Naive thymus-derived CD4-positive, alpha-beta T cell (primary cell): ENCODE results near the gene NYAP2. TPM values are rescaled to one million over a fixed set of nuclear protein-coding genes. Genes with fewer than 3 reads are reported as not detected.

Experiments
- ATAC-seq: fragments of 150-1000 bp; cut with Tn5 transposase; 2 replicates; pipeline ENCODE4 v1.10.0; 2021; ENCODE audit warnings: mild to moderate bottlenecking, moderate library complexity
- CTCF ChIA-PET: fragments of 350-600 bp; sonication (Branson Sonifier 250); formaldehyde crosslinking; loops from one replicate; lab custom pipeline; 2021; ENCODE audit warnings: antibody characterized with exemption; lab: Charles Lee
- POLR2A ChIA-PET: fragments of 350-600 bp; sonication (Branson Sonifier 250); formaldehyde crosslinking; loops from one replicate; lab custom pipeline; 2021; ENCODE audit warnings: antibody characterized with exemption, inconsistent platforms; lab: Charles Lee
- DNase-seq, 9 donors: peaks; one replicate each; pipeline versions ENCODE4 v3.0.0 to v3.0.0-alpha.2; 2020 to 2022; ENCODE audit warnings: mixed read lengths in 1 of 9
- H3K27ac ChIP-seq: one replicate; pipeline ENCODE4 v1.7.0; 2013; ENCODE audit warnings: mild to moderate bottlenecking, low read depth, low read length, moderate library complexity
- H3K27me3 ChIP-seq, 2 donors: one replicate each; pipeline ENCODE4 v1.7.0; 2013; ENCODE audit warnings: low read length in 2 of 2, mild to moderate bottlenecking in 2 of 2, moderate library complexity in 2 of 2; ENCODE audit not compliant: control insufficient read depth in 2 of 2, insufficient read depth in 2 of 2
- H3K36me3 ChIP-seq, 3 experiments: 1 replicate in 2 of 3; 2 replicates in 1 of 3; pipeline ENCODE4 v1.7.0; 2013; ENCODE audit warnings: low read length in 3 of 3, mild to moderate bottlenecking in 3 of 3, moderate library complexity in 1 of 3; ENCODE audit not compliant: insufficient read depth in 3 of 3, control insufficient read depth in 2 of 3
- H3K4me1 ChIP-seq, 2 donors: one replicate each; pipeline ENCODE4 v1.7.0; 2013; ENCODE audit warnings: low read length in 2 of 2, mild to moderate bottlenecking in 2 of 2, moderate library complexity in 1 of 2; ENCODE audit not compliant: control insufficient read depth in 2 of 2, insufficient read depth in 2 of 2
- H3K4me3 ChIP-seq: 2 replicates; pipeline ENCODE4 v1.7.0; 2013; ENCODE audit warnings: mild to moderate bottlenecking, low read length
- H3K9me3 ChIP-seq, 3 experiments: 1 replicate in 2 of 3; 2 replicates in 1 of 3; pipeline ENCODE4 v1.7.0; 2013; ENCODE audit warnings: low read length in 3 of 3; ENCODE audit not compliant: control insufficient read depth in 2 of 3
- H3K27ac Mint-ChIP-seq, 9 donors: one replicate each; pipeline ENCODE4 v1.8.0; 2020 to 2022; ENCODE audit warnings: mixed read lengths in 9 of 9, mild to moderate bottlenecking in 8 of 9, moderate library complexity in 5 of 9, inconsistent platforms in 2 of 9
- H3K27me3 Mint-ChIP-seq, 5 donors: one replicate each; pipeline ENCODE4 v1.8.0; 2021 to 2022; ENCODE audit warnings: mixed read lengths in 5 of 5, mild to moderate bottlenecking in 1 of 5
- H3K36me3 Mint-ChIP-seq, 5 donors: one replicate each; pipeline ENCODE4 v1.8.0; 2020 to 2022; ENCODE audit warnings: mixed read lengths in 5 of 5, mild to moderate bottlenecking in 3 of 5, inconsistent platforms in 1 of 5
- H3K4me1 Mint-ChIP-seq, 7 donors: one replicate each; pipeline ENCODE4 v1.8.0; 2020 to 2022; ENCODE audit warnings: mixed read lengths in 7 of 7, mild to moderate bottlenecking in 3 of 7, inconsistent platforms in 1 of 7
- H3K4me3 Mint-ChIP-seq, 10 donors: one replicate each; pipeline ENCODE4 v1.8.0; 2020 to 2022; ENCODE audit warnings: mild to moderate bottlenecking in 10 of 10, mixed read lengths in 10 of 10, moderate library complexity in 6 of 10, inconsistent platforms in 2 of 10
- H3K9me3 Mint-ChIP-seq, 11 donors: one replicate each; pipeline ENCODE4 v1.8.0; 2020 to 2022; ENCODE audit warnings: mixed read lengths in 11 of 11, mild to moderate bottlenecking in 4 of 11, inconsistent platforms in 1 of 11, moderate library complexity in 1 of 11
- intact Hi-C, 2 donors: fragments of 100-400 bp; cut with micrococcal nuclease; formaldehyde crosslinking; loops; one replicate each; pipeline ENCODE4 v1.15.1; 2023
- polyA plus RNA-seq, 2 donors: library from polyadenylated mRNA; unstranded; fragments of 300-500 nt; fragmentation: Illumina TruSeq; gene quantifications; one replicate each; pipeline ENCODE4 v1.2.3, GENCODE V29; 2021
- total RNA-seq, 6 experiments: library from RNA in 5 of 6; stranded (reverse) in 5 of 6; gene quantifications; 1 replicate in 5 of 6; 2 replicates in 1 of 6; pipeline ENCODE4 v1.2.3 and lab custom pipeline; 2021 to 2026

NYAP2 gene
- total RNA-seq (under 1 TPM in 1 of 5 experiments, not detected in 4; 0.17 TPM), polyA plus RNA-seq (not detected), total RNA-seq (lab: John Stamatoyannopoulos, UW) (not detected)

GRCh38 chr2:225399504-225399903 is at the start of gene NYAP2:
Gene NYAP2 (plus strand): TSS chr2:225399710. CDS start chr2:225408881, 9,171 bp downstream.
- H3K27ac ChIP-seq, result no peak within 1 kb of the TSS
- no peak within 1 kb of the TSS for H3K4me3 ChIP-seq
- H3K36me3 Mint-ChIP-seq, result no peaks in the 10 kb centered on the region
- H3K27ac Mint-ChIP-seq, result no peak within 1 kb of the TSS
- no peak for ATAC-seq
- POLR2A ChIA-PET, result no interaction called here
- H3K27me3 ChIP-seq, result no peaks in the 10 kb centered on the region
- no peaks in the 10 kb centered on the region for H3K9me3 ChIP-seq
- DNase-seq, result no peak
- H3K4me3 Mint-ChIP-seq, result no peak within 1 kb of the TSS
- no peaks in the 10 kb centered on the region for H3K4me1 Mint-ChIP-seq
- CTCF ChIA-PET, result no interaction called here
- no peaks in the 10 kb centered on the region for H3K4me1 ChIP-seq
- no peaks in the 10 kb centered on the region for H3K36me3 ChIP-seq
- peaks cover 2 to 63% (median 35%) of the 10 kb centered on the region in 5 donors for H3K27me3 Mint-ChIP-seq
- intact Hi-C loops, result no loop called here
- peaks cover 0 to 5% (median 0%) of the 10 kb centered on the region in 11 donors for H3K9me3 Mint-ChIP-seq

- H3K36me3 Mint-ChIP-seq, result no peaks in the 10 kb centered on the region
- no peaks in the 10 kb centered on the region for H3K4me1 ChIP-seq
- no peak for DNase-seq
- no peak overlapping the region for H3K4me3 Mint-ChIP-seq
- H3K9me3 Mint-ChIP-seq, result peaks cover 0 to 6% (median 0%) of the 10 kb centered on the region in 11 donors
- no peak overlapping the region for H3K27ac Mint-ChIP-seq
- no peaks in the 10 kb centered on the region for H3K36me3 ChIP-seq
- H3K4me1 Mint-ChIP-seq, result peaks cover 0 to 4% (median 0%) of the 10 kb centered on the region in 7 donors
- ATAC-seq, result no peak
- ChIA-PET CTCF (no interaction called here), POLR2A (no interaction called here)
- H3K4me3 ChIP-seq, result no peak overlapping the region
- intact Hi-C loops, result no loop called here
- H3K9me3 ChIP-seq, result no peaks in the 10 kb centered on the region
- H3K27me3 Mint-ChIP-seq, result peaks cover 4 to 39% (median 19%) of the 10 kb centered on the region in 5 donors
- H3K27ac ChIP-seq, result no peak overlapping the region
- no peaks in the 10 kb centered on the region for H3K27me3 ChIP-seq
Observed at GRCh38 chr2:225353579-225354085, 45.9 kb upstream of the NYAP2 start.

GRCh38 chr2:225354281-225354774 is 45.2 kb upstream of the NYAP2 start:
- Mint-ChIP-seq H3K4me1 (peaks cover 0 to 4% (median 0%) of the 10 kb centered on the region in 7 donors), H3K9me3 (peaks cover 0 to 6% (median 0%) of the 10 kb centered on the region in 11 donors), H3K27ac (no peak overlapping the region), H3K36me3 (no peaks in the 10 kb centered on the region), H3K4me3 (no peak overlapping the region), H3K27me3 (peaks cover 4 to 39% (median 19%) of the 10 kb centered on the region in 5 donors)
- no peak for DNase-seq
- H3K27ac ChIP-seq, result no peak overlapping the region
- H3K9me3 ChIP-seq, result no peaks in the 10 kb centered on the region
- ChIA-PET CTCF (no interaction called here), POLR2A (no interaction called here)
- no peaks in the 10 kb centered on the region for H3K4me1 ChIP-seq
- intact Hi-C loops, result no loop called here
- no peaks in the 10 kb centered on the region for H3K36me3 ChIP-seq
- no peaks in the 10 kb centered on the region for H3K27me3 ChIP-seq
- H3K4me3 ChIP-seq, result no peak overlapping the region
- no peak for ATAC-seq

- H3K27me3 ChIP-seq, result no peaks in the 10 kb centered on the region
- Mint-ChIP-seq H3K9me3 (peaks cover 0 to 6% (median 0%) of the 10 kb centered on the region in 11 donors), H3K36me3 (no peaks in the 10 kb centered on the region), H3K27me3 (peaks cover 2 to 36% (median 17%) of the 10 kb centered on the region in 5 donors), H3K4me3 (no peak overlapping the region), H3K4me1 (peaks cover 0 to 4% (median 0%) of the 10 kb centered on the region in 7 donors), H3K27ac (no peak overlapping the region)
- no peak for DNase-seq
- no peak for ATAC-seq
- CTCF ChIA-PET, result no interaction called here
- POLR2A ChIA-PET, result no interaction called here
- no peaks in the 10 kb centered on the region for H3K9me3 ChIP-seq
- H3K27ac ChIP-seq, result no peak overlapping the region
- intact Hi-C loops, result no loop called here
- no peak overlapping the region for H3K4me3 ChIP-seq
- H3K36me3 ChIP-seq, result no peaks in the 10 kb centered on the region
- H3K4me1 ChIP-seq, result no peaks in the 10 kb centered on the region
Observed at GRCh38 chr2:225355788-225356187, 43.7 kb upstream of the NYAP2 start.

DNA sequence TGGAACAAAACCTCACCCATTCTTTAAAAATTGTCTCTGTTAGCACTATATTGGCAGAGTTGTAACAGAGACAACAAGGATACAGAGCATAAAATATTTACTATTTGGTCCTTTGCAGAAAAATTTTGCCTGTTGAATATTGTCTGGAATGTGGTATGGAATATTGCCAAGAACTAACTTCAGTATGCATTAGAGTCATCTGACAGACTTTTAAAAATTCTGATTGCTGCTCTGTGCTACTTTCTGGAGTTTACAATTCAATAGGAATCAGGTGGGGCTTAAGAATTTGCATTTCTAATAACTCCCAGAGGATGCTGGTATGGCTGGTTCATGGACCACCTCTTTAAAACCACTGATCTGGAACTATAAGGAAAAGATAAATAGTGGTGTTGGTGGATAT is 32.8 kb upstream of the NYAP2 start:
- peaks cover 2 to 29% (median 26%) of the 10 kb centered on the region in 5 donors for H3K27me3 Mint-ChIP-seq
- H3K9me3 Mint-ChIP-seq, result peaks cover 0 to 3% (median 0%) of the 10 kb centered on the region in 11 donors
- ChIA-PET CTCF (no interaction called here), POLR2A (no interaction called here)
- no peaks in the 10 kb centered on the region for H3K9me3 ChIP-seq
- H3K4me3 Mint-ChIP-seq, result no peak overlapping the region
- H3K4me1 ChIP-seq, result no peaks in the 10 kb centered on the region
- no peak for ATAC-seq
- H3K36me3 Mint-ChIP-seq, result no peaks in the 10 kb centered on the region
- H3K27ac ChIP-seq, result no peak overlapping the region
- H3K27me3 ChIP-seq, result no peaks in the 10 kb centered on the region
- no peaks in the 10 kb centered on the region for H3K4me1 Mint-ChIP-seq
- no peak overlapping the region for H3K4me3 ChIP-seq
- no peak for DNase-seq
- intact Hi-C loops, result no loop called here
- no peaks in the 10 kb centered on the region for H3K36me3 ChIP-seq
- H3K27ac Mint-ChIP-seq, result no peak overlapping the region

GRCh38 chr2:225367482-225367881 is 32.0 kb upstream of the NYAP2 start:
- ChIA-PET POLR2A (no interaction called here), CTCF (no interaction called here)
- H3K4me3 ChIP-seq, result no peak overlapping the region
- Mint-ChIP-seq H3K4me1 (no peaks in the 10 kb centered on the region), H3K4me3 (no peak overlapping the region), H3K27me3 (peaks cover 2 to 29% (median 26%) of the 10 kb centered on the region in 5 donors), H3K36me3 (no peaks in the 10 kb centered on the region), H3K9me3 (peaks cover 0 to 3% (median 0%) of the 10 kb centered on the region in 11 donors), H3K27ac (no peak overlapping the region)
- intact Hi-C loops, result no loop called here
- no peaks in the 10 kb centered on the region for H3K36me3 ChIP-seq
- DNase-seq (no peak), ATAC-seq (no peak)
- H3K27ac ChIP-seq, result no peak overlapping the region
- H3K4me1 ChIP-seq, result no peaks in the 10 kb centered on the region
- no peaks in the 10 kb centered on the region for H3K27me3 ChIP-seq
- H3K9me3 ChIP-seq, result no peaks in the 10 kb centered on the region

DNA sequence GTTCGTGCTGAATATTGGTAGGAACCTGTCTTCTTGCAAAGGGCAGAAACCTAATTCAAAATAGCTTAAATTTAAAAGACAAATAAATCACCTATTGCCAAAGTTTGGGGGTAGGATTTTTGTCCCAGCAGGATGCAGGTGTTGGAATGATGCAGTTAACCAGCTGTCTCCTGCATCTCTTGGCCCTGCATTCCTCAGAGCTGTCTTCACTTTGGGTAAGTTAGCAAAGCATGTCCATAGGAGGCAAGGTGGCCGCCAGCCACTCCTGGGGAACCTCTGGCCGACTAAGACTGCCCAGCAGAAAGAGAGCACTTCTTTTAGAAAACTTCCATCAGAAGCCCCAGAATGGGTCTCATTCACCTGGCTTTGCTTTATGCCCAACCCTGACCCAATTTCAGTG is 20.5 kb upstream of the NYAP2 start:
- Mint-ChIP-seq H3K4me1 (peaks cover 0 to 2% (median 0%) of the 10 kb centered on the region in 7 donors), H3K9me3 (peaks cover 0 to 6% (median 0%) of the 10 kb centered on the region in 11 donors)

More for the DNA sequence above, 20.5 kb upstream of the NYAP2 start:
- H3K27me3 ChIP-seq, result no peaks in the 10 kb centered on the region
- no peaks in the 10 kb centered on the region for H3K4me1 ChIP-seq
- no peaks in the 10 kb centered on the region for H3K36me3 ChIP-seq
- no peak overlapping the region for H3K27ac Mint-ChIP-seq
- CTCF ChIA-PET, result no interaction called here
- no peaks in the 10 kb centered on the region for H3K36me3 Mint-ChIP-seq
- no peak overlapping the region for H3K4me3 Mint-ChIP-seq
- intact Hi-C loops, result no loop called here
- no peaks in the 10 kb centered on the region for H3K9me3 ChIP-seq
- DNase-seq (no peak), ATAC-seq (no peak)
- H3K27me3 Mint-ChIP-seq, result peaks cover 0 to 29% (median 19%) of the 10 kb centered on the region in 5 donors
- no peak overlapping the region for H3K4me3 ChIP-seq
- H3K27ac ChIP-seq, result no peak overlapping the region
- POLR2A ChIA-PET, result no interaction called here
